GM18502 (cell line): ENCODE measurements around the gene MAT2A.
"Not testable (repeated sequence)": the region's sequence is repeated elsewhere in the genome, so short reads cannot be mapped to it uniquely, and the experiment has no call there.

ENCODE experiments used
- ATAC-seq: cut with Tn5 transposase; IDR thresholded peaks from one replicate; pipeline ENCODE4 v1.9.1; 2021; ENCODE audit warnings: mild to moderate bottlenecking; ENCODE audit not compliant: unreplicated experiment, poor library complexity

MAT2A gene

GRCh38 chr2:85545780-85546240 is 6.8 kb downstream of the MAT2A start:
- no peak for ATAC-seq

- no peak for ATAC-seq
These were observed 8.3 kb downstream of the MAT2A start for GRCh38 chr2:85547089-85547858.

- ATAC-seq: no peak
These were observed 9.1 kb downstream of the MAT2A start for GRCh38 chr2:85547859-85548607.

- ATAC-seq: no peak
These were observed 9.6 kb downstream of the MAT2A start for GRCh38 chr2:85548608-85548900.

GRCh38 chr2:85549095-85549494 is 10.1 kb downstream of the MAT2A start:
- no peak for ATAC-seq

- ATAC-seq: no peak
These were observed 10.9 kb downstream of the MAT2A start for GRCh38 chr2:85549826-85550225.

GRCh38 chr2:85550486-85550885 is 11.5 kb downstream of the MAT2A start:
- no peak for ATAC-seq

- peak; percentile 78 for ATAC-seq
These were observed 13.0 kb downstream of the MAT2A start for GRCh38 chr2:85551698-85552678.

GRCh38 chr2:85553184-85553583 is 14.2 kb downstream of the MAT2A start:
- ATAC-seq: no peak

- no peak for ATAC-seq
These were observed 16.1 kb downstream of the MAT2A start for GRCh38 chr2:85554980-85555612.

GRCh38 chr2:85557130-85557529 is 18.2 kb downstream of the MAT2A start:
- ATAC-seq: no peak

- no peak for ATAC-seq
These were observed 19.2 kb downstream of the MAT2A start for GRCh38 chr2:85558160-85558559.

- ATAC-seq: not testable (repeated sequence)
These were observed 21.4 kb downstream of the MAT2A start for GRCh38 chr2:85560403-85560726.

GRCh38 chr2:85560812-85561279 is 21.9 kb downstream of the MAT2A start:
- peak; percentile 28 for ATAC-seq

- peak; percentile 95 for ATAC-seq
These were observed 22.6 kb downstream of the MAT2A start, which contains the start of gene GGCX for GRCh38 chr2:85561280-85562212. GGCX (minus strand) TSS chr2:85561493; CDS start chr2:85561428, 65 bp downstream.

GRCh38 chr2:85564144-85564563 is 25.2 kb downstream of the MAT2A start:
- ATAC-seq: no peak

GRCh38 chr2:85566265-85566664 is 27.3 kb downstream of the MAT2A start:
- ATAC-seq: no peak

GRCh38 chr2:85575739-85576138 is 36.8 kb downstream of the MAT2A start:
- no peak for ATAC-seq

GRCh38 chr2:85577063-85577385 is 38.1 kb downstream of the MAT2A start:
- ATAC-seq: no peak
